Urinary bladder (tissue), 4 donors: ENCODE results near the gene COPS4. TPM values are rescaled to one million over a fixed set of nuclear protein-coding genes. Genes with fewer than 3 reads are reported as not detected.
"Not testable (repeated sequence)": the region's sequence is repeated elsewhere in the genome, so short reads cannot be mapped to it uniquely, and the experiment has no call there.

Source experiments
- DNase-seq: peaks from one replicate; pipeline ENCODE4 v3.0.0-alpha.2; 2015; ENCODE audit errors: extremely low spot score
- H3K27ac ChIP-seq: one replicate; pipeline ENCODE4 v1.5.1; 2013; ENCODE audit warnings: low read depth, mild to moderate bottlenecking, moderate library complexity
- H3K36me3 ChIP-seq: one replicate; pipeline ENCODE4 v1.6.1; 2013; ENCODE audit warnings: mild to moderate bottlenecking, moderate library complexity; ENCODE audit not compliant: insufficient read depth
- H3K4me1 ChIP-seq: one replicate; pipeline ENCODE4 v1.6.1; 2013; ENCODE audit warnings: mild to moderate bottlenecking, moderate library complexity; ENCODE audit not compliant: insufficient read depth
- H3K4me3 ChIP-seq: one replicate; pipeline ENCODE4 v1.5.1; 2013; ENCODE audit warnings: low read depth, low read length
- WGBS: extraction: QIAGEN DNeasy Blood & Tissue Kit; methylation state at CpG from one replicate; pipeline ENCODE4 v1.1.7; 2013; 5-methylcytosine and 5-hydroxymethylcytosine counted together
- polyA plus RNA-seq: library from polyadenylated mRNA; stranded (reverse); fragments of 200-250 nt; gene quantifications from one replicate; pipeline ENCODE4 v1.2.3, GENCODE V29; 2013
- total RNA-seq: library from RNA; depleted of rRNA; stranded (reverse); fragments of >200 nt; gene quantifications from one replicate; pipeline ENCODE4 v1.2.3, GENCODE V29; 2014
- donor health status: healthy with polysubstance abuse.
- donor health status: healthy.

COPS4 gene
- total and polyA plus RNA-seq, 2 donors: 38.3 to 151 TPM

DNA sequence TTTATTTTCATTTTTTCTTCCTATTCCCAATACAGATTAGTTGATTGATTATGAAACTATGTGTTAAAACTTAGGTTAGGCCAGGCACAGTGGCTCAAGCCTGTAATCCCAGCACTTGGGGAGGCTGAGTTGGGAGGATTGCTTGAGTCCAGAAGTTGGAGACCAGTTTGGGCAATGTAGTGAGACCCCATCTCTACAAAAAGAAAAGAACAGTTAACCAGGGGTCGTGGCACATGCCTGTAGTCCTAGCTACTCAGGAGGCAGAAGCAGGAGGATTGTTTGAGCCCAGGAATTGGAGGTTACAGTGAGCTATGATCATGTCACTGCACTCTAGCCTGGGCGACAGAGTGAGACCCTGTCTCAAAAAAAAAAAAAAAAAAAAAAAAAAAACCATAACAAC lies 8.2 kb downstream of the COPS4 start:
- H3K27ac ChIP-seq, H3K4me3 ChIP-seq, H3K4me1 ChIP-seq, H3K36me3 ChIP-seq, DNase-seq: not testable (repeated sequence)
- WGBS: 99% methylated on average over 2 of the region's 2 CpGs

DNA sequence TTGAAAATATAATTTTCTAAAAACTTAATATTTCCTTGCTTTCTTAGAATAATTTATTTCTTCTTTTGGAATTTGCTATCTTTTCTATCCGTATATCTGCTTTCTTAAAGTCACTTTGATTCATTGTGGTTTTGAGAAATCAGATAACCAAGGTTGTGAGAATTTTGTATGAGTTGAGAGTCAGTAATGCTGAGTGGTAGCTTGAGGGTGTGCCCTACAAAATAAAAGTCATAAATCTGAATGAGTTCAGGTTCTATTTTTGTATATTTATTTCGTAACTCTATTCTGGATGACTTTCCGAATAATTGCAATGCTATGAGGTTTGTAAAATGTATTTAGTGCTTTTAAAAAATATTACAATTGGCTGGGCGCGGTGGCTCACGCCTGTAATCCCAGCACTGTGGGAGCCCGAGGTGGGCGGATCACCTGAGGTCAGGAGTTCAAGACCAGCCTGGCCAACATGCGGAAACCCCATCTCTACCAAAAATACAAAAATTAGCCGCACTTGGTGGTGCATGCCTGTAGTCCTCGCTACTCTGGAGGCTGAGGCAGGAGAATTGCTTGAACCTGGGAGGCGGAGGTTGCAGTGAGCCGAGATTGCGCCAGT lies 8.9 kb downstream of the COPS4 start:
- no peak overlapping the region for H3K27ac ChIP-seq
- DNase-seq: no peak
- no peaks in the 10 kb centered on the region for H3K4me1 ChIP-seq
- whole genome bisulfite sequencing: 91% methylated on average over 14 of the region's 14 CpGs
- no peak overlapping the region for H3K4me3 ChIP-seq
- H3K36me3 ChIP-seq: no peaks in the 10 kb centered on the region

DNA sequence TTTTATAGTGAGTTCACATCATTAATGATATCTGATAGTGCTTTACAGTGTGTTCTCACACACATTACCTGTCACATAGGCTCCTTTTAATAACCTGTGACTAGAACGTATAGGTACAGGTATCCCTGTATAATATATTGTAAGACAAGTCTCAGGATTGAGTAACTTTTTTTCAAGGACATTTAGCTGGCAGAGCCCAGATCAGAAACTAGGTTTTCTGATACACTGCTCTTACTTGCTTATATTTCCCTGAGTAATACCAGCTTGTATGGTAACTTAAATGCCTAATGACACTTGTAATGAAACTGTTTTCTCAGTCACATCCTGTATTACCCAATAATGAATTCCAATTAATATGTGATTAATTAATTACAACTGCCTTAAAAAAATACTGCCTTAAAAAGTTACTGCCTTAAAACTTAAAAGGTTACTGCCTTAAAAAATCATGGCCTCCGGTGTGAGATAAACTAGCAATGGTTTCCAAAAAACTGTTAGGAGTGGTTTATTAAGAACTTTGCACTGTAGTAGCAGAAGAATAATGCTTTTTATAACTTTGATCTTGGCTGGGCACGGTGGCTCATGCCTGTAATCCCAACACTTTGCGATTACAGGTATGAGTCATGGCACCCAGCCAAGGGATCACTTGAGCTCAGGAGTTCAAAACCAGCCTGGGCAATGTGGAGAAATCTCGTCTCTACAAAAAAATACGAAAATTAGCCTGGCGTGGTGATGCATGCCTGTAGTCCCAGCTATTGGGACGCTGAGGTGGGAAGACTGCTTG lies 11.9 kb downstream of the COPS4 start:
- no peak for DNase-seq
- whole genome bisulfite sequencing: 91% methylated on average over 8 of the region's 8 CpGs
- H3K4me1 ChIP-seq: no peaks in the 10 kb centered on the region

DNA sequence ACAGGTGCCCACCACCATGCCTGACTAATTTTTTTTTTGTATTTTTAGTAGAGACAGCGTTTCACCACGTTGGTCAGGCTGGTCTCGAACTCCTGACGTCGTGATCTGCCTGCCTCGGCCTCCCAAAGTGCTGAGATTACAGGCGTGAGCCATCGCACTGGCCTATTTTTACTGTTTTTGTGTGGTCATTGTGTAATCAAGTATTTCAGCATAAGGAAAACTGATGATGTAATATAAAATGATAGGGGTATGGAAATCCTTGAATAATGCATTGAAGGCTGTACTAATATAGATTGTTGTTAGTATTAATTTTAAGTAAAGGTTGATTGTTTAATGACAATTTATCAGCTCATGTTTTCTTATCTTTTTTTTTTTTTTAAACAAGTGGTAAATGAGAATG lies 13.8 kb downstream of the COPS4 start:
- H3K4me3 ChIP-seq, DNase-seq, H3K27ac ChIP-seq, H3K4me1 ChIP-seq, H3K36me3 ChIP-seq: not testable (repeated sequence)
- WGBS: 95% methylated on average over 8 of the region's 8 CpGs

More for the DNA sequence above, 11.9 kb downstream of the COPS4 start:
- peaks cover 3% of the 10 kb centered on the region for H3K36me3 ChIP-seq
- H3K4me3 ChIP-seq: no peak overlapping the region
- no peak overlapping the region for H3K27ac ChIP-seq

DNA sequence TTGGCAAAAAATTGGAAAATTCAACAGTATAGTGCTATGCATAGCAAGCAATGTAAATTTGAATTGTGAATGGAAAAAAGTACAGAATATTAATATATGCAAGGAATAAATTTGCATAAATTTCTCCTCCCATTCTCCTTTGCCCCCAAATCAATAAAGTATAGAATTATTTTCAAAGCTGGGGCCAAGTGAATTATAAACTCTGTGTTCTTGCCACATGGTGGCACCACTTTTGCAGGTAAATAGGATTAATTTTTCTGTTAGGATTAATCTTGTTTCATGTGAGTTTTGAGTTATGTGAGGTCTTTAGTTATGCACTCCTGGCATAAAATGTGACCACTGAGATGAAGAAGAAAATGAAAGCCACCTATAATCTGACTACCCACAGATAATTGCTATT lies 19.9 kb downstream of the COPS4 start:
- DNase-seq: no peak
- peaks cover 5% of the 10 kb centered on the region for H3K36me3 ChIP-seq
- no peak overlapping the region for H3K4me3 ChIP-seq
- H3K4me1 ChIP-seq: no peaks in the 10 kb centered on the region
- no peak overlapping the region for H3K27ac ChIP-seq

DNA sequence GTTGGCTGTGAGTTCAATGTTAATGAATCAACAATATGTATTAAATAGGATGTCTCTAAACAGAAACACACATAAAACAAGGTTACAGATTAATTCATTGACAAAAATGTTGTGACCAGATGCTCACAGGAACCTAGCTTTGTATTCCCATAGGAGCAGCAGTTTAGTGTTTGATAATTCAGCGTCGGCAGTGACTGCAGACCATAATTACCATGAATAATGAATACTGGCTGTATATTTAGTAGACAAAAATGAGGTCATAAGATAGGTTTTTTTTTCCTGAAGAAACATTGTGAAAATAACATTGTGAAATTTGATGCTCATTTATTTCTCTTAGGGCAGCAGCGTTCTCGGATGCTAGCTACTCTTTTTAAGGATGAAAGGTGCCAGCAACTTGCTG lies 27.8 kb downstream of the COPS4 start:
- H3K36me3 ChIP-seq: peaks cover 3% of the 10 kb centered on the region
- 89% methylated on average over 4 of the region's 4 CpGs for WGBS
- no peak for DNase-seq
- no peak overlapping the region for H3K27ac ChIP-seq
- no peaks in the 10 kb centered on the region for H3K4me1 ChIP-seq
- H3K4me3 ChIP-seq: no peak overlapping the region

DNA sequence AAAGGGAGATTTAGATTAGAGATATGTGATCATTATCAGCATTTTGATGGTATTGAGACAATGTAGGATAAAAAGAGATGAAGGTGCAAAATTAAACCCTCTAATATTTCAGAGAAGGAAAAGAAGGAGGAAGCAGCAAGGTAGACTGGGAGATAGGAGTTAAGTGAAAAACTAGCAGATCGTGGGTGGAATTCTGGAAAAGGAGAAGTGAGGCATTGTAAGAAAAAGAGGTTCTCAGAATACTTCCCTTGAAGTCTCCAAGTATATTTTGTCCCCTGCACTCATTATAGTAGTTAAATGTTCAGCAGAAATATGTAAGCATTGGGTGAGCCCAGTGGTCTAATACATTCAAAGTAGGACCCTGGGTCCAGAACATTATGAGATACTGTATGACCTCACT lies 30.3 kb downstream of the COPS4 start:
- Histone ChIP-seq H3K27ac (no peak overlapping the region), H3K4me1 (no peaks in the 10 kb centered on the region), H3K4me3 (no peak overlapping the region), H3K36me3 (peaks cover 3% of the 10 kb centered on the region)
- DNase-seq: no peak
- 89% methylated on average over 1 of the region's 1 CpG for WGBS

DNA sequence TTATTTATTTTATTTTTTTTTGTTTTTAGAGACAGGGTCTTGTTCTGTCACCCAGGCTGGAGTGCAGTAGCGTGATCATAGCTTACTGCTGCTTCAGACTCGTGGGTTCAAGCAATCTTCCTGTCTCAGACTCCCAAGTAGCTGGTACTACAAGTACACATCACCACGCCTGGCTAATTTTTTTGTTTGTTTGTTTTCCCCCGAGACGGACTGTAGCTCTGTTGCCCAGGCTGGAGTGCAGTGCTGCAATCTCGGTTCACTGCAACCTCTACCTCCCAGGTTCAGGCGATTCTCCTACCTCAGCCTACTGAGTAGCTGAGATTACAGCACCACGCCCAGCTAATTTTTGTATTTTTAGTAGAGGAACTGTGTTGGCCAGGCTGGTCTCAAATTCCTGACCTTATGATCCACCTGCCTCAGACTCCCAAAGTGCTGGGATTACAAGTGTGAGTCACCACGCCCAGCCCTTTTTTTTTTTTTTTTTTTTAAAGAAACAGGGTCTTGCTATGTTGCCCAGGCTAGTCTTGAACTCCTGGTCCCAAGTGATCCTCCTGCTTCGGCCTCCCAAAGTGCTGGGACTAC lies 32.2 kb downstream of the COPS4 start:
- DNase-seq: no peak
- H3K27ac ChIP-seq: no peak overlapping the region
- peaks cover 3% of the 10 kb centered on the region for H3K36me3 ChIP-seq
- no peak overlapping the region for H3K4me3 ChIP-seq
- WGBS: 92% methylated on average over 10 of the region's 10 CpGs
- H3K4me1 ChIP-seq: no peaks in the 10 kb centered on the region

DNA sequence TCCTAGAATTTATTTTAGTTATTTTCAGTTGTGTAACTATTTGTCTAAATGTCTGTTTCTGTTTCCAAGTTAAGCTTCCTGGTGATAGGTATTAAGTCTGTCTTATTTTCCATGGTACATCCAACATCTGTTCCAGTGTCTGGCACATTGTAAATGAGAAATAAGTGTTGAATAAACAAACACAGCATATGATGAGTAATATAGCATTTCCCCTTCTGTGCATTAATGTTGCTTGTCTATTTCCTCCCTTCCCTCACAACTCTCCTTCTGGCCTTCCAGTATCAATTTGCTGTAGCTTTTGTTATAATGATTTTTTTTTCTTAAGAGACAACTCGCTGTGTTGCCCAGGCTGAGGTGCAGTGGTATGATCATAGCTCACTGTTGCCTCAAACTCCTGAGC lies 36.1 kb downstream of the COPS4 start:
- Histone ChIP-seq H3K27ac (no peak overlapping the region), H3K4me3 (no peak overlapping the region), H3K4me1 (no peaks in the 10 kb centered on the region), H3K36me3 (peaks cover 4% of the 10 kb centered on the region)
- 96% methylated on average over 1 of the region's 1 CpG for WGBS
- no peak for DNase-seq

DNA sequence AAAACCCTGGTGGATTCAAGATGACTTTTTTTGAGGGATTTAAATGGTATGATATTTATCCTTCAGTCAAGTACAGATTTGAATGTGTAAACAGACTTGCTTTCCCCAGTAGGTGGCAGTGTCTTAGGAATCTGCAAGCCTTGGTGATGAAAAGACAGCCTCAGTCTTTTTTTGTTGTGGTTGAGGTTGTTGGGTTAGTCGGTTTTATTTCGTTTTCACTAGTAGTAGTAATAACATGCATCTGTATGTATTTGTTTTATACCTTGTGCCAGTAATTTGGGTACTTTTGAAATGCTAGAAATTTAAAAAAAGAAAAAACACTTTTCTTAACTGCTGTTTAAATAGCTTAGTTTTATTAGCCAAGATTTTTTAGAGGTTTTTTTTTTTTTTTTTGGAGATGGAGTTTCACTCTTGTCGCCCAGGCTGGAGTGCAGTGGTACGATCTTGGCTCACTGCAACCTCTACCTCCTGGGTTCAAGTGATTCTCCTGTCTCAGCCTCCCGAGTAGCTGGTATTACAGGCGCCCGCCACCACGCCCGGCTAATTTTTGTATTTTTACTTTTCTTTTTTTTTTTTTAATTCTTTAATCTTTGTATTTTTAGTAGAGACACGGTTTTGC lies 39.2 kb downstream of the COPS4 start:
- H3K27ac ChIP-seq: no peak overlapping the region
- WGBS: 79% methylated on average over 10 of the region's 10 CpGs
- peaks cover 3% of the 10 kb centered on the region for H3K36me3 ChIP-seq

DNA sequence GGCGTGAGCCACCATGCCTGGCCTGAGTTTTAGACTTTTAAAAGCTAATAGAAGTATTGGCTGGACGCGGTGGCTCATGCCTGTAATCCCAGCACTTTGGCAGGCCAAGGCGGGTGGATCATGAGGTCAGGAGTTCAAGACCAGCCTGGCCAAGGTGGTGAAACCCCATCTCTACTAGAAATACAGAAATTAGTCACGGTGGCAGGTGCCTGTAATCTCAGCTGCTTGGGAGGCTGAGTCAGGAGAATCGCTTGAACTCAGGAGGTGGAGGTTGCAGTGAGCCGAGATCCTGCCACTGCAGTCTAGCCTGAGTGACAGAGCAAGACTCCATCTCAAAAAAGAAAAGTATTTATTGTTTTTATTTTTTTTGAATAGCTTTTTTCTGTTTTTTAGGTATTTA lies 39.8 kb downstream of the COPS4 start:
- 93% methylated on average over 7 of the region's 7 CpGs for WGBS
- not testable (repeated sequence) for H3K36me3 ChIP-seq, DNase-seq, H3K27ac ChIP-seq, H3K4me1 ChIP-seq, H3K4me3 ChIP-seq

More for the DNA sequence above, 39.2 kb downstream of the COPS4 start:
- Histone ChIP-seq H3K4me3 (no peak overlapping the region), H3K4me1 (no peaks in the 10 kb centered on the region)
- no peak for DNase-seq

DNA sequence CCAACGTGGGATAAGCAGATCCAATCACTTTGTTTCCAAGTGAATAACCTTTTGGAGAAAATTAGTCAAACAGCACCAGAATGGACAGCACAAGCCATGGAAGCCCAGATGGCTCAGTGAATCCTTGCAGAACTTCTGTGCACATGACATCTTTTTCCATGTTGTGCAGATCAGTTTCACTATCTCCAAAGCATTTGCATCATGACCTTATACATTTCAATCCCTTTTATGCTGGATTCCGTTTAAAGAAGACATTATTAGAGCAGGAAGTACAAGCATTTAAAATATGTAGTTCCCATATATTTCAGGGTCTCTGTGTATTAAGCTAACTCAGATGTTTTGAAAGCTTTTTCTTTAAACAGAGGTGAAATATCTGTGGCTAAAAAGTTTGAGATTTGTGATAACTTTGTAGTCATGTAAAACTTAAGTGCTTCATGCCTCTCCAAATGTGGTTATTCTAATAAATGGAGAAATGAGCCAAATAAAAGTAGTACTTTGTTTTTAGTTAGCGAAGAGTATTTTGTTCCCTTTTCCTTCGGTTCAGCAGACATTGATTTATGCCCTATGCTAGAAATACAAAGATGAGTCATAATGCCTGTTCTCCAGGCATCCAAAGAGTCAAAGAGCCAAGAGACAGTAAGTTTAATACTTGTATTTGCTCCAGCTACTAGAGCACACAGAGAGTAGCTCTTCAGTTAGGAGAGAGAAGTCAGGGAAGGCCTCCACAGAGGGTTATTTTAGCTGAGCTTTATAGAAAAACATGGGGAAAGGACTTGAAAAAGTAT lies 40.5 kb downstream of the COPS4 start:
- no peak overlapping the region for H3K27ac ChIP-seq
- peak; percentile 11 for DNase-seq
- no peaks in the 10 kb centered on the region for H3K4me1 ChIP-seq
- peaks cover 3% of the 10 kb centered on the region for H3K36me3 ChIP-seq
- 37% methylated on average over 4 of the region's 4 CpGs for WGBS
- H3K4me3 ChIP-seq: no peak overlapping the region

DNA sequence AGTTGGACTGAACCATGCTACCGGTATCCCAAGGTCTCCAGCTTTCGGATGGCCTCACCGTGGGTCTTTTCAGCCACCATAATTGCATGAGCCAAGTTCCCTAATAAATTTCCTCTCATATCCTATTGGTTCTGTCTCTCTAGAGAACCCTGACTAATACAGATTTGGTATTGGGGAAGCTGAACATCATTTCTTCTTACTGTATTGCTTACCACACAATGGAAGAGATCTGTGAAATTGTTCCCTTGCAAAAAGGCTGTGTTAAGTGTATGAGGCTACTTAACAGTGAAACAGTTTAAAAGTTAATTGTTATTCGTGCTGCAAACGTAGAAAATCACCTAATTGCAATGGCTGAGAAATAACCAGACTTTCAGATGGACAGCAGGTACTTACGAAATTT lies 45.6 kb downstream of the COPS4 start:
- Histone ChIP-seq H3K4me1 (no peaks in the 10 kb centered on the region), H3K27ac (no peak overlapping the region), H3K4me3 (no peak overlapping the region), H3K36me3 (peaks cover 3% of the 10 kb centered on the region)
- no peak for DNase-seq
- 92% methylated on average over 6 of the region's 6 CpGs for WGBS
